IMR-90 (cell line): Measurements from ENCODE around the gene LRP5. TPM values are rescaled to one million over a fixed set of nuclear protein-coding genes. Genes with fewer than 3 reads are reported as not detected.
"Not testable (repeated sequence)": the region's sequence is repeated elsewhere in the genome, so short reads cannot be mapped to it uniquely, and the experiment has no call there.

ENCODE experiments used
- ATAC-seq: fragments of 200-7000 bp; cut with Tn5 transposase; 2 replicates; pipeline ENCODE4 v1.9.1; 2020; ENCODE audit warnings: low read depth, mild to moderate bottlenecking, moderate library complexity
- BruUV-seq: library from RNA; stranded (reverse); fragments of 400-500 nt; replicated peaks from 2 replicates; lab custom pipeline; 2021; lab: Mats Ljungman, UMichigan
- CTCF ChIA-PET: fragments of 300-600 bp; formaldehyde crosslinking; extraction: SDS; loops from one replicate; lab custom pipeline; 2021; ENCODE audit warnings: antibody characterized with exemption; lab: Yijun Ruan, JAX
- POLR2A ChIA-PET: fragments of 300-600 bp; sonication (Branson Sonifier 250); formaldehyde crosslinking; loops from one replicate; lab custom pipeline; 2022; ENCODE audit warnings: antibody characterized with exemption; ENCODE audit not compliant: unreplicated experiment; lab: Charles Lee
- DNase-seq: peaks from one replicate; pipeline ENCODE4 v3.0.0; 2013
- H2AFZ ChIP-seq: replicated peaks from 2 replicates; pipeline ENCODE3; 2013; ENCODE audit warnings: low read length, mild to moderate bottlenecking; ENCODE audit not compliant: poor library complexity
- H2AK5ac ChIP-seq: 2 replicates; pipeline ENCODE4 v1.6.1; 2013; ENCODE audit warnings: low read depth, low read length, inconsistent platforms
- H2AK9ac ChIP-seq: replicated peaks from 2 replicates; pipeline ENCODE3; 2013; ENCODE audit warnings: mild to moderate bottlenecking, low read depth, low read length, moderate library complexity; ENCODE audit not compliant: poor library complexity
- H2BK120ac ChIP-seq: 2 replicates; pipeline ENCODE4 v1.6.1; 2013; ENCODE audit warnings: low read depth, low read length, inconsistent platforms
- H2BK15ac ChIP-seq: 3 replicates; pipeline ENCODE4 v1.6.1; 2013; ENCODE audit warnings: low read depth, low read length, inconsistent platforms
- H2BK20ac ChIP-seq: 2 replicates; pipeline ENCODE4 v1.6.1; 2013; ENCODE audit warnings: low read depth, mild to moderate bottlenecking, inconsistent platforms, low read length, moderate library complexity
- H2BK5ac ChIP-seq: 2 replicates; pipeline ENCODE4 v1.6.1; 2013; ENCODE audit warnings: mild to moderate bottlenecking, low read depth, low read length, inconsistent platforms; ENCODE audit not compliant: poor library complexity, severe bottlenecking
- H3K14ac ChIP-seq: replicated peaks from 2 replicates; pipeline ENCODE4 v1.6.1; 2013; ENCODE audit warnings: low read depth, low read length, inconsistent platforms
- H3K18ac ChIP-seq: 2 replicates; pipeline ENCODE4 v1.6.1; 2013; ENCODE audit warnings: low read depth, low read length, control low read depth
- H3K23ac ChIP-seq: 2 replicates; pipeline ENCODE4 v1.6.1; 2013; ENCODE audit warnings: low read depth, low read length, inconsistent platforms
- H3K27ac ChIP-seq: 2 replicates; pipeline ENCODE4 v1.5.1; 2013; ENCODE audit warnings: mild to moderate bottlenecking, control low read depth, low read length; ENCODE audit not compliant: insufficient read depth
- H3K27me3 ChIP-seq: 2 replicates; pipeline ENCODE4 v1.6.1; 2013; ENCODE audit warnings: low read length; ENCODE audit not compliant: control insufficient read depth, insufficient read depth
- H3K36me3 ChIP-seq: 2 replicates; pipeline ENCODE4 v1.6.1; 2013; ENCODE audit warnings: low read length, mixed read lengths; ENCODE audit not compliant: control insufficient read depth, insufficient read depth
- H3K4ac ChIP-seq: 2 replicates; pipeline ENCODE4 v1.6.1; 2013; ENCODE audit warnings: low read depth, low read length, inconsistent platforms
- H3K4me1 ChIP-seq: 2 replicates; pipeline ENCODE4 v1.6.1; 2013; ENCODE audit warnings: low read length, mixed read lengths; ENCODE audit not compliant: control insufficient read depth, insufficient read depth
- H3K4me2 ChIP-seq: 2 replicates; pipeline ENCODE4 v1.6.1; 2013; ENCODE audit warnings: low read depth, mild to moderate bottlenecking, control low read depth, low read length, moderate library complexity
- H3K4me3 ChIP-seq: 2 replicates; pipeline ENCODE4 v1.5.1; 2013; ENCODE audit warnings: low read depth, mild to moderate bottlenecking, control low read depth, low read length, moderate library complexity; ENCODE audit not compliant: insufficient read depth
- H3K56ac ChIP-seq: 2 replicates; pipeline ENCODE4 v1.6.1; 2013; ENCODE audit warnings: low read length, inconsistent platforms; ENCODE audit not compliant: insufficient read depth; ENCODE audit errors: extremely low read depth
- H3K79me1 ChIP-seq, 2 experiments: 2 replicates each; pipeline ENCODE4 v1.6.1; 2013; ENCODE audit warnings: low read length in 2 of 2, inconsistent platforms in 1 of 2, low read depth in 1 of 2
- H3K9ac ChIP-seq: 2 replicates; pipeline ENCODE4 v1.6.1; 2013; ENCODE audit warnings: low read depth, low read length, control low read depth
- H3K9me1 ChIP-seq: 2 replicates; pipeline ENCODE4 v1.6.1; 2013; ENCODE audit warnings: low read length, inconsistent platforms; ENCODE audit not compliant: insufficient read depth
- H3K9me3 ChIP-seq: 2 replicates; pipeline ENCODE4 v1.6.1; 2013; ENCODE audit warnings: low read length; ENCODE audit not compliant: control insufficient read depth, insufficient read depth
- H4K20me1 ChIP-seq: 2 replicates; pipeline ENCODE4 v1.6.1; 2013; ENCODE audit warnings: low read length, inconsistent platforms; ENCODE audit not compliant: insufficient read depth
- H4K5ac ChIP-seq: 2 replicates; pipeline ENCODE4 v1.6.1; 2013; ENCODE audit warnings: mild to moderate bottlenecking, low read depth, low read length, control low read depth
- H4K8ac ChIP-seq, 2 experiments: 2 replicates each; pipeline ENCODE4 v1.6.1; 2013; ENCODE audit warnings: low read depth in 2 of 2, low read length in 2 of 2, control low read depth in 1 of 2, inconsistent platforms in 1 of 2
- H4K91ac ChIP-seq: 2 replicates; pipeline ENCODE4 v1.6.1; 2013; ENCODE audit warnings: low read depth, low read length, inconsistent platforms; ENCODE audit not compliant: insufficient read depth
- WGBS, 2 experiments: methylation state at CpG; one replicate each; pipeline versions ENCODE4 v1.1.5 to v1.1.7; 2013; ENCODE audit warnings: missing lambda C conversion rate in 2 of 2; ENCODE audit not compliant: insufficient read length in 1 of 2; ENCODE audit errors: extremely low coverage in 2 of 2; 5-methylcytosine and 5-hydroxymethylcytosine counted together
- dilution Hi-C: fragments of 300-500 bp; cut with HindIII; formaldehyde crosslinking; loops from one replicate; pipeline ENCODE4 v1.14.3; 2018; ENCODE audit warnings: low sequenced_read_pairs; ENCODE audit not compliant: unreplicated experiment
- in situ Hi-C: fragments of 300-500 bp; cut with MboI; formaldehyde crosslinking; loops from 3 replicates; pipeline ENCODE4 v1.14.3; 2019; ENCODE audit warnings: low sequenced_read_pairs, inconsistent platforms, mixed read lengths
- intact Hi-C: fragments of 100-400 bp; cut with micrococcal nuclease; formaldehyde crosslinking; loops from 2 replicates; pipeline ENCODE4 v1.10.0; 2022
- polyA plus RNA-seq, 3 experiments: library from polyadenylated mRNA; depleted of rRNA; stranded (reverse); fragments of >200 nt; gene quantifications; 2 replicates each; pipeline ENCODE4 v1.2.3, GENCODE V29; 2012; ENCODE audit warnings: low replicate concordance in 1 of 3
- total RNA-seq: library from RNA; depleted of rRNA; stranded (reverse); fragments of >200 nt; gene quantifications from 2 replicates; pipeline ENCODE4 v1.2.3, GENCODE V29; 2012

LRP5 gene
- total and polyA plus RNA-seq, 2 of the 4 experiments (the other 2 are of a cell fraction) = 10.4 to 15.0 TPM

DNA sequence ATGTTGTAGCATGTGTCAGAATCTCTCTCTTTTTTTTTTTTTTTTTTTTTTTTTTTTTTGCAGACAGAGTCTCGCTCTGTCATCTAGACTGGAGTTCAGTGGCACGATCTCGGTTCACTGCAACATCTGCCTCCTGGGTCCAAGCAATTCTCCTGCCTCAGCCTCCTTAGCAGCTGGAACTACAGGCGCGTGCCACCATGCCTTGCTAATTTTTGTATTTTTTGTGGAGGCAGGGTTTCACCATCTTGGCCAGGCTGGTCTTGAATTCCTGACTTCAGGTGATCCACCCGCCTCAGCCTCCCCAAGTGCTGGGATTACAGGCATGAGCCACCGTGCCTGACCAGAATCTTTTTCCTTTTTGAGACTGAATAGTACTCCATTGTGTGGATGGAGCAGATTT lies 32.4 kb downstream of the LRP5 start:
- peaks cover 27% of the 10 kb centered on the region for H4K20me1 ChIP-seq
- H3K56ac ChIP-seq, H3K4me2 ChIP-seq, H3K27me3 ChIP-seq, H3K14ac ChIP-seq, H3K4me3 ChIP-seq, H4K91ac ChIP-seq, H3K4ac ChIP-seq, H4K8ac ChIP-seq, in situ Hi-C loops, dilution Hi-C loops, H2BK120ac ChIP-seq, H3K27ac ChIP-seq, intact Hi-C loops, H3K23ac ChIP-seq, H2AK9ac ChIP-seq, H2BK5ac ChIP-seq, CTCF ChIA-PET, H3K9ac ChIP-seq, ATAC-seq, H2AK5ac ChIP-seq, DNase-seq, H3K9me3 ChIP-seq, H3K36me3 ChIP-seq, H2AFZ ChIP-seq, H2BK20ac ChIP-seq, H3K18ac ChIP-seq, H2BK15ac ChIP-seq, BruUV-seq, POLR2A ChIA-PET, H4K5ac ChIP-seq, H3K9me1 ChIP-seq: not testable (repeated sequence)
- 100% methylated on average over 1 of the region's 7 CpGs; no CpG with 5 or more reads in 1 of the 2 experiments for WGBS, 2 experiments
- peaks cover 13% of the 10 kb centered on the region; the same call in 1 of the 2 replicates for H3K4me1 ChIP-seq
- H3K79me1 ChIP-seq = peaks cover 33 to 37% of the 10 kb centered on the region in 2 experiments
